ENCODE results near the gene SLC2A8. TPM values are rescaled to one million over a fixed set of nuclear protein-coding genes. Genes with fewer than 3 reads are reported as not detected.

Gene SLC2A8
- total RNA-seq, 1 experiment from 2014 or later = 10.8 TPM

DNA sequence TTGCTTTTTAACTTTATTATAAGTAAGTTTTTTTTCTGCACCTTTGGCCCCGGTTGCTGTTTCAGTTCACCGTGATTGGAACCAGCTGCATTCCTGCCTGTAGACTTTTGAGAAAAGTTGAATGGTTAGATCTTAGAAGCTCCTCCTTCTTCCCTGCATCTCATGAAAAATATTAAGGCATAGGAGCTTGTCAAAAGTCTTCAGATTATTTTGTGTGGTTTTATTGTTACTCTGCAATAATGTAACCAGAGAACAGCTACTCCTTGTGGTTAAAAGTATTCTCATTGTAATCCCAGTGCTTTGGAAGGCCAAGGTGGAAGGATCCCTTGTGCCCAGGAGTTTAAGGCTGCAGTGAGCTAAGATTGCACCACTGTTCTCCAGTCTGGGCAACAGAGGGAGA, 3.3 kb upstream of the SLC2A8 start:
- H3K27me3 ChIP-seq = no peaks in the 10 kb centered on the region
- H3K36me3 ChIP-seq = no peaks in the 10 kb centered on the region
- DNase-seq = no peak
- no peak overlapping the region for H3K4me3 ChIP-seq
- no peaks in the 10 kb centered on the region for H3K9me3 ChIP-seq

DNA sequence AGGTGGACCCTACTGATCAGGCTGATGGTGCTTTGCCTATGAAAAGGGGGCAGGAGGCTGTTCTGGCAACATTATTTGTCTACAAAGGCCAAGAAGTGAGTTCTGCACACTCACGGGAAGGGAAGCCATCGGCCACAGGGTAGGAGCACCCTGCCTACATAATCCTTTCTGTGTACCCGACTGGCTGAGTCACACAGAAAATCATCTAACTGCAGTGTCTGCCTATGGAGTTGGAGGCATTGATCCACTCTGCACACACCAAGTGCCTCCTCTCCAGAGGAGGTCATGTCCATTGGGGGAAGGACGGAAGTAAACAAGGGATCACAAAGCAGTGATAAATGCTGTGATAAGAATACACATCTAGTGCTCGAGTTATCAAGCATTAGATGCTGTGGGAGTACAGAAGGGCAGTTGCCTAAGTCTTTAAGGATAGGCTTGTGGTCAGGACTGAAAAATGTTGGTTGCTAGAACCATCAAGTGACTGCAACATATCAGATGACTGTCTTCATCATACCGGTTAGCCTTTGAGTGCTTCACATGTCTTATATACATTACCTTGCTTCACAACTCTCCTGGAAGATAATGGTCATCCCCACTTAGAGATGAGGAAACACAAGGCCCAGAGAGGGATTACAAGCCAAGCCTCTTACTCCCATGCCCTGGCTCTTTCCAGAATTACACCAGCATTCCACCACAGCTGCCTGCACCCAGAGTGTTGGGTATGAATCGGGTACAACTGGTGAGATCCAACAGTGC, 1.3 kb upstream of the SLC2A8 start:
- no peaks in the 10 kb centered on the region for H3K36me3 ChIP-seq
- no peak for DNase-seq

DNA sequence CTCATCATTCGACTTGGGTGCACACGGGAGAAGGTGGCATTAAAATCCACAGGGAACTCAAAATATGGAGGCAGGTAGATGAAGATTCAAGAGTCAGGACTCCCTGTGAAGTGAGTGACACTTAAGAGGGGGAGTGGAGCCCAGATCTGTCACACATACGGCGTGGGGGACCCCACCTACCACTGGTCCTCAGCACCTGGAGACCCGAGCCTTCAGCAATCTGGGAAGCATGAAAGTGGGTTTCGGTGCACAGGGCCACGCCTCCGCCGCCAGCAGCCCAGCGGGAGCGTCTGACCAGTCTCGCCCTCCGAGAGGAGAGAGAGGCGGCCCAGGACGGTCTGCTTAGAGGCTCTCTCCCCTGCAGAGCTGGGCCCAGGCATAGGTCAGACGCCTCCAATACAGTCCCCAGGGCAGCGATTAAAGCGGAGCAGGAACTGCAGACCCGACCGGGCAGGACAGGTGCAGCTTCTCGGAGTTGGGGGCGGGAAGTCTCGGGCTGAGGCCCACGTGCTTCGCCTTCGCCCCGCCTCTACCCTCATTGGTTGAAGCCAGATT, 639 bp upstream of the SLC2A8 start:
- Histone ChIP-seq H3K36me3 (0 out of 2 replicates have a peak, but pooled peaks cover 3% of the 10 kb centered on the region), H3K9me3 (no peaks in the 10 kb centered on the region), H3K27me3 (no peaks in the 10 kb centered on the region), H3K4me3 (peak overlapping the region; percentile 39)
- DNase-seq = no peak

More for the DNA sequence above, 1.3 kb upstream of the SLC2A8 start:
- Histone ChIP-seq H3K9me3 (no peaks in the 10 kb centered on the region), H3K27me3 (no peaks in the 10 kb centered on the region), H3K4me3 (no peak overlapping the region)

DNA sequence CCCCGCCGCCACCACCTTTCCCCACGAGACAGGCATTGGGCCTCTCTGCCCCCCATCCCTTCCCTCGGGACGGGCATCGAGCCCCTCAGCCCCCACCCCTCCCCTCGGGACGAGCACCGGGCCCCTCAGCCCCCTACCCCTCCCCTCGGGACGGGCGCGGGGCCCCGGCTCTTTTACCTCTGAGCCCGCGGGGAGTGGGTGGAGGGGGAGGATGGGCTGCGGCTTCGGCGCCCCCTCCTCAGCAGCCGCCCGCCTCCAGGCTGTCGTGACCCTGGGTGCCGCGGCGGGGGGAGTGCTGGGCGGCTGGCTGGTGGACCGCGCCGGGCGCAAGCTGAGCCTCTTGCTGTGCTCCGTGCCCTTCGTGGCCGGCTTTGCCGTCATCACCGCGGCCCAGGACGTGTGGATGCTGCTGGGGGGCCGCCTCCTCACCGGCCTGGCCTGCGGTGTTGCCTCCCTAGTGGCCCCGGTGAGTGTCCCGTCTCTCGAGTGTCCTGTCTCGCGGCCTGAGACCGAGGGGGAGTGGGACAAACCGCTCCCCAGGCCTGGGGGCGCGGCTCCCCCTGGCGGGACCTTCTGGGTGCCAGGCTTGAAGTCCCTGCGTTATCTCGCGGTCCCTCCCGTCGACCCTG, 791 bp downstream of the SLC2A8 start:
- DNase-seq = peak; percentile 33
- H3K36me3 ChIP-seq = 0 out of 2 replicates have a peak, but pooled peaks cover 3% of the 10 kb centered on the region
- no peaks in the 10 kb centered on the region for H3K27me3 ChIP-seq
- no peaks in the 10 kb centered on the region for H3K9me3 ChIP-seq
- H3K4me3 ChIP-seq = peak overlapping the region; percentile 55

DNA sequence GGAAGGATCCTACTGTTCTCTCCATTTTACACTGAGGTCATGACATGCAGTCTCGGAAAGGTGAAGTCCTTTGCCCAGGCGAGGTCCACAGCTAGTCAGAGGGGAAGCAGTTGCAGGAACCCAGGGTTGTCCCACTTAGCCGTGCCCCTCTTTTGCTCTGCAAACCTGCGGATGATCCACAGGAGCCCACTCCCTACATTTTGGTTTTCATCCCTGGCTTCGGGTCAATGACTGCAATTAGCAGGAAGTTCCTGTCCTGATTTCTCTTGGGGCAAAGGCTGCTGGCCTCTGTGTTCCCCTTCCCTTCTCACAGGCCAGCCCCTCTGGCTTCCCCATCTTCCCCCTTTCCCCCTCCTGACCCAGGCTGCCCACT, 1.3 kb downstream of the SLC2A8 start:
- no peaks in the 10 kb centered on the region for H3K27me3 ChIP-seq
- H3K36me3 ChIP-seq = 0 out of 2 replicates have a peak, but pooled peaks cover 3% of the 10 kb centered on the region
- H3K4me3 ChIP-seq = peak overlapping the region; percentile 55

DNA sequence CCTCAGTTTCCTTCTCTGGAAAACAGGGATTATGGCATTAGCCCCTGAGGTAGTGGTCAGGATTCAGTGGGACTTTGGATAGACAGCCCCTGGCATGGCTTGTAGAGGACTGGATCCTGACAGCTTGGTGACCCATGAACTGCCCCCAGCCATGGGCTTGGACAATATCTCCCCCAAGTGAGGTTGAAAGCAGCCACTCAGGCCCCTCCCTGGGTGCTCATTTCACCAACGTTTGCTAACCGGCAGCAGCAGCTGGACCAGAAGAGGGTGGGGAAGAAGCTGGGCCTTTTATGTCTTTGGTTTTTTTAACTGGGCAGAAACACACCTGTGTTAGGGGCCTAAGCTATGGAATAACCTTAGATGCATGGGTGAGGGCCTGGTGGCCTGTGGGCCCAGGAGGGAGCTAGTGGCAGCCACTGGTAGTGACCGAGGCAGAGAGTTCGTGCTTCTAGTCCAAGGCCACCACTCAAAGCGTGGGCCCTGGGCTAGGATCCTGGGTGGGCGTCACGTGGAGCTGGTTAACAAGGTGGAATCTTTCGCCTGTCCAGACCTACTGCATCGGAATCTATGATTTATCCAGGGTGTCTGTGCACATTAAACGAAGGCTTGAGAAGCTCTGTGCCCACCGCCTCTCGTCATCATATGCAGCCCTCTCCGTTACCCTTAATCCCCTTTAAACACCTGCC, 1.9 kb downstream of the SLC2A8 start:
- H3K4me3 ChIP-seq = no peak overlapping the region
- 0 out of 2 replicates have a peak, but pooled peaks cover 3% of the 10 kb centered on the region for H3K36me3 ChIP-seq
- no peaks in the 10 kb centered on the region for H3K9me3 ChIP-seq
- DNase-seq = no peak
- no peaks in the 10 kb centered on the region for H3K27me3 ChIP-seq

More for the DNA sequence above, 1.3 kb downstream of the SLC2A8 start:
- no peak for DNase-seq
- H3K9me3 ChIP-seq = no peaks in the 10 kb centered on the region

DNA sequence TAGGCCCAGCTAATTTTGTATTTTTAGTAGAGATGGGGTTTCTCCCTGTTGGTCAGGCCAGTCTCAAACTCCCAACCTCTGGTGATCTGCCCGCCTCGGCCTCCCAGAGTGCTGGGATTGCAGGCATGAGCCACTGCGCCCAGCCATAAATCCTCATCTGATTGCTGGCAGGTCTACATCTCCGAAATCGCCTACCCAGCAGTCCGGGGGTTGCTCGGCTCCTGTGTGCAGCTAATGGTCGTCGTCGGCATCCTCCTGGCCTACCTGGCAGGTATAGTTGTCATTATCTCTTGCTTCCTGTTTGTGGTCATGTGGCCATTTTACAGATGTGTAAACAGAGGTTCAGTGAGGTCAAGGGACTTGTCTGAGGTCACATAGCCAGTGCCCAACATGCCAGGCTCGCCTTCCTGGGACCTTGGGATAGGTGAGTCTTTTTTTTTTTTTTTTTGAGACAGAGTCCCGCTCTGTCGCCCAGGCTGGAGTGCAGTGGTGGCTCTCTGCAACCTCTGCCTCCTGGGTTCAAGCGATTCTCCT, 2.8 kb downstream of the SLC2A8 start:
- DNase-seq = no peak
- H3K4me3 ChIP-seq = no peak overlapping the region

GRCh38 chr9:127402401-127403090, 5.6 kb downstream of the SLC2A8 start:
- no peaks in the 10 kb centered on the region for H3K27me3 ChIP-seq
- no peak overlapping the region for H3K4me3 ChIP-seq
- no peaks in the 10 kb centered on the region for H3K9me3 ChIP-seq
- DNase-seq = no peak
- H3K36me3 ChIP-seq = 0 out of 2 replicates have a peak, but pooled peaks cover 3% of the 10 kb centered on the region

More for the DNA sequence above, 2.8 kb downstream of the SLC2A8 start:
- Histone ChIP-seq H3K36me3 (0 out of 2 replicates have a peak, but pooled peaks cover 3% of the 10 kb centered on the region), H3K27me3 (no peaks in the 10 kb centered on the region), H3K9me3 (no peaks in the 10 kb centered on the region)

DNA sequence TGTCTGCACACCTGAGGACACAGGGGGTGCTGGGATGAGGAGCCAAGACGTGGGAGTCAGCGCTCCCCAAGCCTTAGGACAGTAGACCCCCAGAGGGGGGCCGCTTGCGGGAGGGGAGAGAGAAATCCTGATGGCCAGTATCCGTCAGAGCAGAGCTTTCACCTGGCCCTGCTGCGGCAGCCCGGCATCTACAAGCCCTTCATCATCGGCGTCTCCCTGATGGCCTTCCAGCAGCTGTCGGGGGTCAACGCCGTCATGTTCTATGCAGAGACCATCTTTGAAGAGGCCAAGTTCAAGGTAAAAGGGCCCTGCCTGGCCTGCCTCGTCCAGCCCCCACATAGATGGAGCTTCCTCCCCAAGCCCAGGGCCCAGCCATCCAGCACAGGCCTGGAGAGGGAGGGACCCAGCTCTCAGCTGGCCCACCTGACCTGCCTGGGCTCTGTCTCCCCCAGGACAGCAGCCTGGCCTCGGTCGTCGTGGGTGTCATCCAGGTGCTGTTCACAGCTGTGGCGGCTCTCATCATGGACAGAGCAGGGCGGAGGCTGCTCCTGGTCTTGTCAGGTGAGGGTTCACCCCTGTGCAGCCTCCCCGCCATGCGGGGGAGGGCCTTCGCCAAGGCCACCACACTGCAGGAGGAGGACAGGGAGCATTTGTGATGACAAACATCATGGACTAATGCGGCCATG, 6.7 kb downstream of the SLC2A8 start:
- Histone ChIP-seq H3K27me3 (no peaks in the 10 kb centered on the region), H3K36me3 (0 out of 2 replicates have a peak, but pooled peaks cover 3% of the 10 kb centered on the region), H3K4me3 (no peak overlapping the region), H3K9me3 (no peaks in the 10 kb centered on the region)
- DNase-seq = no peak

DNA sequence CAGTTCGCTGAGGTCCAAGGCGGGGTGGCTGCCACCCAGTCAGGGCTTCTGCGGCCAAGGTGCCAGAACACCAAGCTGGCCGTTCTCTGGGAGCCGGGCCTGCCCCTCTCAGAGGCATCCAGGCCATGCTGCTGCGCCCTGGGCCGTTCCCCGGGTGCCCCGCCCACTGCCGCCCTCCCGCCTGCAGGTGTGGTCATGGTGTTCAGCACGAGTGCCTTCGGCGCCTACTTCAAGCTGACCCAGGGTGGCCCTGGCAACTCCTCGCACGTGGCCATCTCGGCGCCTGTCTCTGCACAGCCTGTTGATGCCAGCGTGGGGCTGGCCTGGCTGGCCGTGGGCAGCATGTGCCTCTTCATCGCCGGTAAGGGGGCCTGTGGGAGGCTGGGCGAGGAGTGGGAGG, 7.7 kb downstream of the SLC2A8 start:
- DNase-seq = no peak
- no peaks in the 10 kb centered on the region for H3K9me3 ChIP-seq
- no peaks in the 10 kb centered on the region for H3K27me3 ChIP-seq
- no peak overlapping the region for H3K4me3 ChIP-seq
- H3K36me3 ChIP-seq = 0 out of 2 replicates have a peak, but pooled peaks cover 3% of the 10 kb centered on the region

DNA sequence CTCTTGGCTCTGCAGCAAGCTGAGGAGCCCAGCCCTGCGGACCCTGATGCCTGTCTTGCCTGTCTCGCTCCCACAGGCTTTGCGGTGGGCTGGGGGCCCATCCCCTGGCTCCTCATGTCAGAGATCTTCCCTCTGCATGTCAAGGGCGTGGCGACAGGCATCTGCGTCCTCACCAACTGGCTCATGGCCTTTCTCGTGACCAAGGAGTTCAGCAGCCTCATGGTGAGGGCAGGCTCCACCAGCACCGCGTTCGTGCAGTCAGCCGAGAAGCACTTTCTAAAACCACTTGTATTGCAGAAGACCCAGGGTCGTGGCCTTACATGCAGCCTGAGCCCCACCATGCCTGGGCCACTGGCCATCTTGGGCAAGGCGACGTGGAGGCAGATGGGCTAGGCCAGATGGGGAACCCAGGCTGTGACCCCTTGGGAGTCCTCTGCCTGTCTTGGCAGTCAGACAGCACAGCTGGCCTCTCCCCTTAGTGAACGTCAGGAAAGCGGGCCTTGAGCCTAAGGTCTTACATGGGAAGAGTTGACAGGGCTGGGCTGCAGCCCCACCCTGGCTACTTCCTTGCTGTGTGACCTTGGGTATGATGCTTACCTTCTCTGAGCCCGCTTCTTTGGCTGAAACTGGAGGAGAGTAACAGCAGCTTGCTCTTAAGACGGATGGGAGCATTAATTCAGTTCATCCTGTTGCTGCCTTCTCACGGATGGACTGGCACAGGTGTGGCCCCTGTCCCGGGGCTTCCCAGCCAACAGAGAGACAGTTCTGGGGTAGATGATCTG, 8.6 kb downstream of the SLC2A8 start:
- H3K4me3 ChIP-seq = no peak overlapping the region
- 0 out of 2 replicates have a peak, but pooled peaks cover 3% of the 10 kb centered on the region for H3K36me3 ChIP-seq
- DNase-seq = no peak
- no peaks in the 10 kb centered on the region for H3K27me3 ChIP-seq
- H3K9me3 ChIP-seq = no peaks in the 10 kb centered on the region

DNA sequence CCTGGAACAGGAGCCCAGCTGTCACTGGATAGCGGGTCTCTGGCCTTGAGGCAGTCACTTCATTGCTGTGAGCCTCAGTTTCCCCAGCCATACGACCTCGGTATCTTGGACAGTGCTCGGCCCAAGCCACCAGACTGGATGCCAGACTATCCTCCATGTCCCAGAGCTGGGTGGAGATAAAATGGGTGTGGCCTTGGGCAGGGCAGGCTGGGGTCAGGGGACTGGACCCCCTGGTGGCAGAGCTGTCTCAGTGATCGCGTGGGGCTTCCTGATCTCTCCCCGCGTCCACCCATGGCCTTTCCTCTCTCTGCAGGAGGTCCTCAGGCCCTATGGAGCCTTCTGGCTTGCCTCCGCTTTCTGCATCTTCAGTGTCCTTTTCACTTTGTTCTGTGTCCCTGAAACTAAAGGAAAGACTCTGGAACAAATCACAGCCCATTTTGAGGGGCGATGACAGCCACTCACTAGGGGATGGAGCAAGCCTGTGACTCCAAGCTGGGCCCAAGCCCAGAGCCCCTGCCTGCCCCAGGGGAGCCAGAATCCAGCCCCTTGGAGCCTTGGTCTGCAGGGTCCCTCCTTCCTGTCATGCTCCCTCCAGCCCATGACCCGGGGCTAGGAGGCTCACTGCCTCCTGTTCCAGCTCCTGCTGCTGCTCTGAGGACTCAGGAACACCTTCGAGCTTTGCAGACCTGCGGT, 10.0 kb downstream of the SLC2A8 start:
- Histone ChIP-seq H3K9me3 (no peaks in the 10 kb centered on the region), H3K27me3 (no peaks in the 10 kb centered on the region), H3K4me3 (no peak overlapping the region), H3K36me3 (no peaks in the 10 kb centered on the region)
- no peak for DNase-seq

- Histone ChIP-seq H3K4me3 (no peak overlapping the region), H3K36me3 (no peaks in the 10 kb centered on the region), H3K9me3 (no peaks in the 10 kb centered on the region), H3K27me3 (no peaks in the 10 kb centered on the region)
- no peak for DNase-seq
Measured at GRCh38 chr9:127407492-127407843, 10.5 kb downstream of the SLC2A8 start.

- no peak for DNase-seq
Measured at GRCh38 chr9:127411122-127411521, 14.2 kb downstream of the SLC2A8 start.

GRCh38 chr9:127415141-127415540, 18.2 kb downstream of the SLC2A8 start:
- H3K9me3 ChIP-seq = no peaks in the 10 kb centered on the region
- no peaks in the 10 kb centered on the region for H3K36me3 ChIP-seq
- H3K27me3 ChIP-seq = no peaks in the 10 kb centered on the region
- H3K4me3 ChIP-seq = no peak overlapping the region
- DNase-seq = no peak

More at GRCh38 chr9:127411122-127411521, 14.2 kb downstream of the SLC2A8 start:
- no peaks in the 10 kb centered on the region for H3K9me3 ChIP-seq
- no peaks in the 10 kb centered on the region for H3K36me3 ChIP-seq
- no peak overlapping the region for H3K4me3 ChIP-seq
- H3K27me3 ChIP-seq = no peaks in the 10 kb centered on the region

Measured in MG63 (cell line).